Endothelial cell (in vitro differentiated cells): ENCODE data around the gene TAGLN3. TPM values are rescaled to one million over a fixed set of nuclear protein-coding genes. Genes with fewer than 3 reads are reported as not detected.

Experiments
- DNase-seq: peaks from one replicate; pipeline ENCODE4 v3.0.0; 2021; ENCODE audit warnings: low spot score
- H3K27ac Mint-ChIP-seq: one replicate; pipeline ENCODE4 v1.8.0; 2021; ENCODE audit warnings: mixed read lengths, inconsistent platforms; ENCODE audit not compliant: unreplicated experiment
- H3K27me3 Mint-ChIP-seq: one replicate; pipeline ENCODE4 v1.8.0; 2021; ENCODE audit warnings: mild to moderate bottlenecking, moderate library complexity, mixed read lengths, inconsistent platforms; ENCODE audit not compliant: unreplicated experiment
- H3K36me3 Mint-ChIP-seq: one replicate; pipeline ENCODE4 v1.8.0; 2021; ENCODE audit warnings: mild to moderate bottlenecking, low read depth, mixed read lengths, inconsistent platforms; ENCODE audit not compliant: unreplicated experiment
- H3K4me1 Mint-ChIP-seq: one replicate; pipeline ENCODE4 v1.8.0; 2021; ENCODE audit warnings: mild to moderate bottlenecking, mixed read lengths, inconsistent platforms; ENCODE audit not compliant: unreplicated experiment
- H3K4me3 Mint-ChIP-seq: one replicate; pipeline ENCODE4 v1.8.0; 2021; ENCODE audit warnings: mild to moderate bottlenecking, mixed read lengths, inconsistent platforms; ENCODE audit not compliant: unreplicated experiment
- H3K9me3 Mint-ChIP-seq: one replicate; pipeline ENCODE4 v1.8.0; 2021; ENCODE audit warnings: mixed read lengths, inconsistent platforms; ENCODE audit not compliant: unreplicated experiment
- total RNA-seq: library from RNA; stranded (reverse); fragmentation: NEBNext Ultra II Directional; extraction: Animal tissue kit (Norgen Biotek cat#: 25700); gene quantifications from one replicate; pipeline ENCODE4 v1.2.1, GENCODE V29; 2021; ENCODE audit not compliant: unreplicated experiment
- TF ChIP-seq, protein P1 (sequence below): fragments of 200-600 bp; sonication (generic); IDR thresholded peaks from one replicate; pipeline ENCODE4 v1.5.0; 2021; ENCODE audit warnings: antibody characterized with exemption; ENCODE audit not compliant: unreplicated experiment

The TAGLN3 gene
- total RNA-seq, 1 donor from 2014 or later, result 0.72 TPM

DNA sequence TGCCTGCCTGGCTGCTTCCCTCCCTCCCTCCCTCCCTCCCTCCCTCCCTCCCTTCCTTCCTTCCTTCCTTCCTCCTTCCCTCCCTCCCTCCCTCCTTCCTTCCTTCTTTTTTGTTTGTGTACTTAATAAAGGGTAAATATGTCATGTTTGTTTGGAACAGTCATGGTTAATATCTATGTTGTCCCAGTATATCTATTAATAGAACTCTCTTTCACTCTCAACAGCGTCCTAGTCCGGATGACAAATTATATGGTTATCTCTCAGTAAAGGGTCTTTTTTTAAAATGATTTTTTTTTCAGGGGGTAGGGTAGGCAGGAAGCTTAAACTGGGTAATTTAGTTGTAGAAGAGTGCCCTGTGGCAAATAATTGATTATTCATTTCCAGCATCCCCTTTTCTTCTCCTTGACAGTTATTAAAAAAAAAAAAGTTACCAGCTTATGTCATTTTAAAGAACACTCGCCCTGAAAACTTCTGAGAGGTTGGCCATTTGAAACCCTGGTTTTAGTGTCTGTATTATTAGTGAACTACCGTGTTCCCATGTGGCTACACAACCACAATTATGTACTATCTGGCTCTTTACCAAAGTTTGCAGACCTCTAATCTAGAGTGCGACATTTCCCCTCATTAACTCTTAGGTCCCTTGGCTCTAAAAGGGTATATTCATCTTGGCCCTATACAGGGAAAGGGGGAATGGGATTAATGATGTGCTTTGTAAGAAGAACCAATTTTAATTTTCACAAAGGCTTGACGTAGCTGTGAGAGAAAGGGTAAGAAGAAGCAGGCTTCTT is 13.7 kb downstream of the TAGLN3 start:
- TF ChIP-seq, protein P1, sequence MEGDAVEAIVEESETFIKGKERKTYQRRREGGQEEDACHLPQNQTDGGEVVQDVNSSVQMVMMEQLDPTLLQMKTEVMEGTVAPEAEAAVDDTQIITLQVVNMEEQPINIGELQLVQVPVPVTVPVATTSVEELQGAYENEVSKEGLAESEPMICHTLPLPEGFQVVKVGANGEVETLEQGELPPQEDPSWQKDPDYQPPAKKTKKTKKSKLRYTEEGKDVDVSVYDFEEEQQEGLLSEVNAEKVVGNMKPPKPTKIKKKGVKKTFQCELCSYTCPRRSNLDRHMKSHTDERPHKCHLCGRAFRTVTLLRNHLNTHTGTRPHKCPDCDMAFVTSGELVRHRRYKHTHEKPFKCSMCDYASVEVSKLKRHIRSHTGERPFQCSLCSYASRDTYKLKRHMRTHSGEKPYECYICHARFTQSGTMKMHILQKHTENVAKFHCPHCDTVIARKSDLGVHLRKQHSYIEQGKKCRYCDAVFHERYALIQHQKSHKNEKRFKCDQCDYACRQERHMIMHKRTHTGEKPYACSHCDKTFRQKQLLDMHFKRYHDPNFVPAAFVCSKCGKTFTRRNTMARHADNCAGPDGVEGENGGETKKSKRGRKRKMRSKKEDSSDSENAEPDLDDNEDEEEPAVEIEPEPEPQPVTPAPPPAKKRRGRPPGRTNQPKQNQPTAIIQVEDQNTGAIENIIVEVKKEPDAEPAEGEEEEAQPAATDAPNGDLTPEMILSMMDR, result no peak
- Mint-ChIP-seq H3K27ac (no peak overlapping the region), H3K4me1 (peaks cover 8% of the 10 kb centered on the region), H3K36me3 (no peaks in the 10 kb centered on the region), H3K4me3 (no peak overlapping the region), H3K27me3 (peaks cover 4% of the 10 kb centered on the region), H3K9me3 (no peaks in the 10 kb centered on the region)
- DNase-seq, result no peak

DNA sequence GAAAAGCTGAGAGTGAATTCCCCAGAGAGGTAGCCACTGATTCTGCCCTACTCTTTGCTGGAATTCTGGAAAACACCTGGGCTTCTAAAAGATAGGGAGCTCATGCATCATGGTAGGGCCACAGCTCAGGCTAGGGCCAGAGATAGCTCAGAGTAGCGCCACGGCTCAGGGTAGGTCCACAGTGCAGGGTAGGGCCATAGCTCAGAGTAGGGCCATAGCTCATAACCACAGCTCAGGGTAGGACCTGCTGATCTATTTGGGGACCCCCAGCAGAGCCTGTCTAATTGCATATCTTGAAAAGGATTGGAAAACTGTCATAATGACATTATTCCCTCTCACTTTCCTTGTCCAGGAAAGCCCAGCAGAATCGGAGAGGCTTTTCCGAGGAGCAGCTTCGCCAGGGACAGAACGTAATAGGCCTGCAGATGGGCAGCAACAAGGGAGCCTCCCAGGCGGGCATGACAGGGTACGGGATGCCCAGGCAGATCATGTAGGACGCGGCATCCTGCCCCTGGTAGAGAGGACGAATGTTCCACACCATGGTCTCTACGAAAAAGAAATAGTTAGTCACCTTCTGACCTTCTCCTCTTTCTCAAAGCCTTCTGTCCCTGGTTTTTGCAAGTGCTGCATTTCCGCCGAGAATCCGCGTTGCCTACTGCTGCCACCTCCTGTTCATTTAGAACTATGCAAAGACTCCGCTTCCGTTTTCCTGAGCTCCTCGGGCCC is 14.5 kb downstream of the TAGLN3 start:
- TF ChIP-seq, protein P1, result peak; percentile 35
- Mint-ChIP-seq H3K27ac (no peak overlapping the region), H3K9me3 (no peaks in the 10 kb centered on the region), H3K4me3 (no peak overlapping the region), H3K36me3 (no peaks in the 10 kb centered on the region), H3K4me1 (peaks cover 8% of the 10 kb centered on the region), H3K27me3 (peaks cover 4% of the 10 kb centered on the region)
- peak; percentile 49 for DNase-seq

DNA sequence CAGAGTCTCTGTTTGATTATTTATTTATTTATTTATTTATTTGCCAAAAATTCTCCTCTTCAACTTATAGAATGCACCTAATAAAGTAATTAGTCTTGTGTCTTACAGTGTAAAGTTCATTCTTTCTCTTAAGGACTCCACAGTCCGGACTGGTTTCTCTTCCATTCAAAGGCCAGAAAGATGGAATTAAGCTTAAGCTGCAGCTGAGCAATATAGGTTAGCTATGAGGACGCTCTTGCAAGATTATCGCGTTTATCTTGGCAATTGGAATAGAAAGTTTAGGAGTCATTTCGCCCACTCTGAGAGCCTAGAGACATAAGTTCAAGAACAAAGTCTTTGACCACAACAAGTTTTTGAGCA is 15.0 kb downstream of the TAGLN3 start:
- Mint-ChIP-seq H3K4me1 (peaks cover 8% of the 10 kb centered on the region), H3K9me3 (no peaks in the 10 kb centered on the region), H3K36me3 (no peaks in the 10 kb centered on the region), H3K4me3 (no peak overlapping the region), H3K27ac (no peak overlapping the region), H3K27me3 (peaks cover 2% of the 10 kb centered on the region)
- DNase-seq, result no peak
- TF ChIP-seq, protein P1, result no peak

DNA sequence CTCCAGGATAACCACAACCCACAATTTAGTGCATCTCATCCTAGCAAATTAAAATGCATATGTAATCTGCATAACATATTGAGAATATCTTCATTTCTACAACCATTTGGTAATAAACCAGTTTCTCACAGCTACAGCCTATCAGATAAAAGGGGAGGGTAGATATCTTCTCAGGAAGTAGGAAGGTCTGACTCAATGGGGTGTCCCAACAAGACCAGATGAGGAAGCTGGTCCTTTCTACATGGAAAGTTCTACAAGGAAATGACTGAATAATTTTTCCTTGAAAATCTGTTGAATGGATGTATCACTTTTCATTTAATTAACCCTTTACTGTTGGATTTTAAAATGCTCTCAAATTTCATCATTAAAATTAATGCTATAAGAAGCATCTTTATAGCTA is 18.4 kb downstream of the TAGLN3 start:
- no peak overlapping the region for H3K4me3 Mint-ChIP-seq

More for the DNA sequence above, 18.4 kb downstream of the TAGLN3 start:
- H3K4me1 Mint-ChIP-seq, result no peaks in the 10 kb centered on the region
- H3K36me3 Mint-ChIP-seq, result no peaks in the 10 kb centered on the region
- no peak for DNase-seq
- peaks cover 4% of the 10 kb centered on the region for H3K27me3 Mint-ChIP-seq
- H3K27ac Mint-ChIP-seq, result no peak overlapping the region
- H3K9me3 Mint-ChIP-seq, result no peaks in the 10 kb centered on the region
- TF ChIP-seq, protein P1, result no peak
